CD4-positive, CD25-positive, alpha-beta regulatory T cell (primary cell): ENCODE data around the gene AHI1. TPM values are rescaled to one million over a fixed set of nuclear protein-coding genes. Genes with fewer than 3 reads are reported as not detected.

Source experiments
- ATAC-seq, 2 donors: fragments of 150-1000 bp; cut with Tn5 transposase; one replicate each; pipeline ENCODE4 v1.10.0; 2021; ENCODE audit warnings: low read depth in 2 of 2, moderate number of reproducible peaks in 2 of 2, moderate library complexity in 1 of 2
- DNase-seq, 3 donors: peaks; one replicate each; pipeline versions ENCODE4 v3.0.0 to v3.0.0-alpha.2; 2012 to 2022; ENCODE audit warnings: mixed read lengths in 1 of 3
- H3K27ac ChIP-seq: one replicate; pipeline ENCODE4 v1.7.0; 2013; ENCODE audit warnings: mild to moderate bottlenecking, low read length; ENCODE audit not compliant: insufficient read depth, poor library complexity, severe bottlenecking
- H3K27me3 ChIP-seq: one replicate; pipeline ENCODE4 v1.7.0; 2013; ENCODE audit warnings: low read length; ENCODE audit not compliant: control insufficient read depth, insufficient read depth
- H3K36me3 ChIP-seq: one replicate; pipeline ENCODE4 v1.7.0; 2013; ENCODE audit warnings: mild to moderate bottlenecking, low read length, moderate library complexity; ENCODE audit not compliant: control insufficient read depth, insufficient read depth
- H3K4me1 ChIP-seq: 2 replicates; pipeline ENCODE4 v1.7.0; 2013; ENCODE audit warnings: mild to moderate bottlenecking, low read length; ENCODE audit not compliant: insufficient read depth, control insufficient read depth, poor library complexity, severe bottlenecking
- H3K4me3 ChIP-seq: one replicate; pipeline ENCODE4 v1.7.0; 2013; ENCODE audit warnings: low read depth, mild to moderate bottlenecking, low read length, moderate library complexity
- H3K9me3 ChIP-seq, 2 experiments: 1 replicate in 1 of 2; 2 replicates in 1 of 2; pipeline ENCODE4 v1.7.0; 2013; ENCODE audit warnings: low read length in 2 of 2, mild to moderate bottlenecking in 1 of 2, moderate library complexity in 1 of 2; ENCODE audit not compliant: control insufficient read depth in 2 of 2
- H3K27ac Mint-ChIP-seq, 3 donors: one replicate each; pipeline ENCODE4 v1.8.0; 2020 to 2022; ENCODE audit warnings: mild to moderate bottlenecking in 3 of 3, mixed read lengths in 3 of 3, moderate library complexity in 2 of 3
- H3K27me3 Mint-ChIP-seq: one replicate; pipeline ENCODE4 v1.8.0; 2022; ENCODE audit warnings: mild to moderate bottlenecking, mixed read lengths
- H3K36me3 Mint-ChIP-seq: one replicate; pipeline ENCODE4 v1.8.0; 2020; ENCODE audit warnings: mixed read lengths
- H3K4me1 Mint-ChIP-seq, 4 donors: one replicate each; pipeline ENCODE4 v1.8.0; 2020 to 2022; ENCODE audit warnings: mixed read lengths in 4 of 4, mild to moderate bottlenecking in 1 of 4
- H3K4me3 Mint-ChIP-seq, 4 donors: one replicate each; pipeline ENCODE4 v1.8.0; 2020 to 2022; ENCODE audit warnings: mild to moderate bottlenecking in 4 of 4, mixed read lengths in 4 of 4, moderate library complexity in 3 of 4
- H3K9me3 Mint-ChIP-seq, 7 donors: one replicate each; pipeline ENCODE4 v1.8.0; 2020 to 2022; ENCODE audit warnings: mixed read lengths in 7 of 7, mild to moderate bottlenecking in 3 of 7, moderate library complexity in 2 of 7
- polyA plus RNA-seq, 4 donors: library from polyadenylated mRNA; unstranded; fragments of 300-500 nt; fragmentation: Illumina TruSeq; gene quantifications; one replicate each; pipeline ENCODE4 v1.2.3, GENCODE V29; 2021
- total RNA-seq: library from RNA; stranded (reverse); gene quantifications from one replicate; pipeline ENCODE4 v1.2.3, GENCODE V29; 2022

Gene AHI1
- total and polyA plus RNA-seq, 5 donors from 2014 or later = 1.3 to 12.9 (median 2.2) TPM

GRCh38 chr6:135296715-135297114, 200.8 kb downstream of the AHI1 start:
- H3K4me1 Mint-ChIP-seq = peaks cover 0 to 11% (median 6%) of the 10 kb centered on the region in 4 donors
- DNase-seq (no peak), ATAC-seq (no peak)
- Histone ChIP-seq H3K4me1 (no peaks in the 10 kb centered on the region), H3K9me3 (no peaks in the 10 kb centered on the region), H3K4me3 (no peak overlapping the region), H3K27ac (no peak overlapping the region), H3K27me3 (no peaks in the 10 kb centered on the region), H3K36me3 (no peaks in the 10 kb centered on the region)
- H3K27ac Mint-ChIP-seq = no peak overlapping the region
- H3K27me3 Mint-ChIP-seq = no peaks in the 10 kb centered on the region
- H3K9me3 Mint-ChIP-seq = peaks cover 0 to 11% (median 0%) of the 10 kb centered on the region in 7 donors
- peaks cover 4% of the 10 kb centered on the region for H3K36me3 Mint-ChIP-seq
- H3K4me3 Mint-ChIP-seq = no peak overlapping the region

- no peaks in the 10 kb centered on the region for H3K27me3 Mint-ChIP-seq
- H3K36me3 ChIP-seq = no peaks in the 10 kb centered on the region
- H3K4me1 Mint-ChIP-seq = peaks cover 0 to 11% (median 6%) of the 10 kb centered on the region in 4 donors
- H3K4me1 ChIP-seq = no peaks in the 10 kb centered on the region
- H3K27ac Mint-ChIP-seq = no peak overlapping the region
- ATAC-seq (no peak), DNase-seq (no peak)
- no peak overlapping the region for H3K27ac ChIP-seq
- H3K4me3 Mint-ChIP-seq = no peak overlapping the region
- no peaks in the 10 kb centered on the region for H3K27me3 ChIP-seq
- H3K9me3 ChIP-seq = no peaks in the 10 kb centered on the region
- peaks cover 4% of the 10 kb centered on the region for H3K36me3 Mint-ChIP-seq
- no peak overlapping the region for H3K4me3 ChIP-seq
- peaks cover 0 to 11% (median 0%) of the 10 kb centered on the region in 7 donors for H3K9me3 Mint-ChIP-seq
Measured at GRCh38 chr6:135295085-135295484, 202.5 kb downstream of the AHI1 start.

GRCh38 chr6:135291288-135292076, 206.1 kb downstream of the AHI1 start:
- peaks cover 13% of the 10 kb centered on the region for H3K36me3 Mint-ChIP-seq
- Histone ChIP-seq H3K27ac (no peak overlapping the region), H3K36me3 (no peaks in the 10 kb centered on the region), H3K27me3 (no peaks in the 10 kb centered on the region), H3K9me3 (no peaks in the 10 kb centered on the region), H3K4me1 (no peaks in the 10 kb centered on the region), H3K4me3 (no peak overlapping the region)
- ATAC-seq = no peak
- H3K4me3 Mint-ChIP-seq = no peak overlapping the region
- no peak overlapping the region for H3K27ac Mint-ChIP-seq
- peaks cover 0 to 10% (median 0%) of the 10 kb centered on the region in 7 donors for H3K9me3 Mint-ChIP-seq
- DNase-seq = no peak
- no peaks in the 10 kb centered on the region for H3K27me3 Mint-ChIP-seq
- peaks cover 0 to 3% (median 1%) of the 10 kb centered on the region in 4 donors for H3K4me1 Mint-ChIP-seq

- Histone ChIP-seq H3K27me3 (no peaks in the 10 kb centered on the region), H3K4me3 (no peak overlapping the region), H3K9me3 (no peaks in the 10 kb centered on the region), H3K36me3 (no peaks in the 10 kb centered on the region), H3K27ac (no peak overlapping the region), H3K4me1 (no peaks in the 10 kb centered on the region)
- no peak for DNase-seq
- no peak overlapping the region for H3K4me3 Mint-ChIP-seq
- H3K27me3 Mint-ChIP-seq = no peaks in the 10 kb centered on the region
- peaks cover 15% of the 10 kb centered on the region for H3K36me3 Mint-ChIP-seq
- peaks cover 0 to 3% (median 1%) of the 10 kb centered on the region in 4 donors for H3K4me1 Mint-ChIP-seq
- no peak for ATAC-seq
- H3K27ac Mint-ChIP-seq = no peak overlapping the region
- H3K9me3 Mint-ChIP-seq = peaks cover 0 to 5% (median 0%) of the 10 kb centered on the region in 7 donors
Measured at GRCh38 chr6:135289816-135290215, 207.7 kb downstream of the AHI1 start.

GRCh38 chr6:135286962-135287538, 210.5 kb downstream of the AHI1 start:
- Histone ChIP-seq H3K27me3 (no peaks in the 10 kb centered on the region), H3K4me1 (no peaks in the 10 kb centered on the region), H3K27ac (no peak overlapping the region), H3K36me3 (no peaks in the 10 kb centered on the region), H3K9me3 (no peaks in the 10 kb centered on the region), H3K4me3 (no peak overlapping the region)
- Mint-ChIP-seq H3K4me3 (no peak overlapping the region), H3K27me3 (no peaks in the 10 kb centered on the region), H3K9me3 (no peaks in the 10 kb centered on the region), H3K4me1 (peaks cover 0 to 3% (median 1%) of the 10 kb centered on the region in 4 donors), H3K36me3 (peaks cover 15% of the 10 kb centered on the region), H3K27ac (no peak overlapping the region)
- DNase-seq (no peak), ATAC-seq (no peak)

- ATAC-seq (no peak), DNase-seq (no peak)
Measured at GRCh38 chr6:135285165-135285564, 212.4 kb downstream of the AHI1 start.

GRCh38 chr6:135283926-135284325, 213.6 kb downstream of the AHI1 start:
- peaks cover 15% of the 10 kb centered on the region for H3K36me3 Mint-ChIP-seq
- H3K4me1 Mint-ChIP-seq = peaks cover 0 to 3% (median 1%) of the 10 kb centered on the region in 4 donors
- Histone ChIP-seq H3K4me3 (no peak overlapping the region), H3K9me3 (no peaks in the 10 kb centered on the region), H3K4me1 (no peaks in the 10 kb centered on the region), H3K36me3 (no peaks in the 10 kb centered on the region), H3K27ac (no peak overlapping the region), H3K27me3 (no peaks in the 10 kb centered on the region)
- H3K9me3 Mint-ChIP-seq = no peaks in the 10 kb centered on the region
- DNase-seq (no peak), ATAC-seq (no peak)
- H3K27me3 Mint-ChIP-seq = no peaks in the 10 kb centered on the region
- H3K27ac Mint-ChIP-seq = no peak overlapping the region
- no peak overlapping the region for H3K4me3 Mint-ChIP-seq

More at GRCh38 chr6:135285165-135285564, 212.4 kb downstream of the AHI1 start:
- Histone ChIP-seq H3K4me1 (no peaks in the 10 kb centered on the region), H3K9me3 (no peaks in the 10 kb centered on the region), H3K27me3 (no peaks in the 10 kb centered on the region), H3K36me3 (no peaks in the 10 kb centered on the region), H3K27ac (no peak overlapping the region), H3K4me3 (no peak overlapping the region)
- Mint-ChIP-seq H3K4me3 (no peak overlapping the region), H3K4me1 (peaks cover 0 to 3% (median 1%) of the 10 kb centered on the region in 4 donors), H3K9me3 (no peaks in the 10 kb centered on the region), H3K27ac (no peak overlapping the region), H3K36me3 (peaks cover 15% of the 10 kb centered on the region), H3K27me3 (no peaks in the 10 kb centered on the region)
